Tibial nerve (tissue), 4 donors: ENCODE measurements around the gene AHSG. TPM values are rescaled to one million over a fixed set of nuclear protein-coding genes. Genes with fewer than 3 reads are reported as not detected.

Source experiments
- DNase-seq, 2 donors: peaks; one replicate each; pipeline ENCODE4 v3.0.0-alpha.2; 2019; ENCODE audit warnings: low spot score in 2 of 2
- H3K27ac ChIP-seq, 4 donors: fragments of 200-600 bp; sonication (generic) in 3 of 4; one replicate each; pipeline ENCODE4 v1.5.1; 2017 to 2019; ENCODE audit warnings: mild to moderate bottlenecking in 1 of 4
- H3K27me3 ChIP-seq, 2 donors: fragments of 200-600 bp; sonication (generic) in 1 of 2; one replicate each; pipeline versions ENCODE4 v1.5.1 to v1.6.0; 2017 to 2019
- H3K36me3 ChIP-seq, 3 donors: fragments of 200-600 bp; sonication (generic); one replicate each; pipeline ENCODE4 v1.5.1; 2018 to 2019
- H3K4me1 ChIP-seq, 4 donors: fragments of 200-600 bp; sonication (generic) in 3 of 4; one replicate each; pipeline ENCODE4 v1.5.1; 2017 to 2019
- H3K4me3 ChIP-seq, 4 donors: fragments of 200-600 bp; sonication (generic) in 3 of 4; one replicate each; pipeline ENCODE4 v1.5.1; 2017 to 2019; ENCODE audit warnings: mild to moderate bottlenecking in 1 of 4, moderate library complexity in 1 of 4
- H3K9me3 ChIP-seq, 4 donors: fragments of 200-600 bp; sonication (generic) in 3 of 4; one replicate each; pipeline ENCODE4 v1.5.1; 2017 to 2019
- EP300 ChIP-seq, 2 donors: sonication (generic); formaldehyde crosslinking; IDR thresholded peaks; one replicate each; pipeline ENCODE4 v1.6.1; 2017; ENCODE audit warnings: antibody characterized with exemption in 2 of 2, mild to moderate bottlenecking in 1 of 2
- POLR2A ChIP-seq, 2 donors: fragments of 450-650 bp; IDR thresholded peaks; one replicate each; pipeline ENCODE4 v1.6.1; 2017; ENCODE audit warnings: antibody characterized with exemption in 2 of 2, mild to moderate bottlenecking in 2 of 2, moderate library complexity in 2 of 2
- WGBS, 2 donors: methylation state at CpG; one replicate each; pipeline ENCODE4 v1.1.5; 2018; 5-methylcytosine and 5-hydroxymethylcytosine counted together
- total RNA-seq, 4 donors: library from RNA; depleted of rRNA; stranded (reverse); fragments of >200 nt; gene quantifications; one replicate each; pipeline ENCODE4 v1.1.0, GENCODE V29; 2016
- TF ChIP-seq, protein P1 (sequence below), 5 experiments: fragments of 200-600 bp in 3 of 5; fragments of 450-650 bp in 2 of 5; sonication (generic) in 3 of 5; IDR thresholded peaks; one replicate each; pipeline ENCODE4 v1.5.1; 2016 to 2019; ENCODE audit warnings: antibody characterized with exemption in 5 of 5, mild to moderate bottlenecking in 3 of 5, moderate library complexity in 2 of 5

The AHSG gene
- total RNA-seq, 4 donors from 2014 or later: not detected

GRCh38 chr3:186638259-186638658, 25.4 kb downstream of the AHSG start:
- TF ChIP-seq POLR2A (IDR thresholded peaks at IDR 0.05) (no peak), EP300 (IDR thresholded peaks at IDR 0.05) (no peak)
- TF ChIP-seq, protein P1, sequence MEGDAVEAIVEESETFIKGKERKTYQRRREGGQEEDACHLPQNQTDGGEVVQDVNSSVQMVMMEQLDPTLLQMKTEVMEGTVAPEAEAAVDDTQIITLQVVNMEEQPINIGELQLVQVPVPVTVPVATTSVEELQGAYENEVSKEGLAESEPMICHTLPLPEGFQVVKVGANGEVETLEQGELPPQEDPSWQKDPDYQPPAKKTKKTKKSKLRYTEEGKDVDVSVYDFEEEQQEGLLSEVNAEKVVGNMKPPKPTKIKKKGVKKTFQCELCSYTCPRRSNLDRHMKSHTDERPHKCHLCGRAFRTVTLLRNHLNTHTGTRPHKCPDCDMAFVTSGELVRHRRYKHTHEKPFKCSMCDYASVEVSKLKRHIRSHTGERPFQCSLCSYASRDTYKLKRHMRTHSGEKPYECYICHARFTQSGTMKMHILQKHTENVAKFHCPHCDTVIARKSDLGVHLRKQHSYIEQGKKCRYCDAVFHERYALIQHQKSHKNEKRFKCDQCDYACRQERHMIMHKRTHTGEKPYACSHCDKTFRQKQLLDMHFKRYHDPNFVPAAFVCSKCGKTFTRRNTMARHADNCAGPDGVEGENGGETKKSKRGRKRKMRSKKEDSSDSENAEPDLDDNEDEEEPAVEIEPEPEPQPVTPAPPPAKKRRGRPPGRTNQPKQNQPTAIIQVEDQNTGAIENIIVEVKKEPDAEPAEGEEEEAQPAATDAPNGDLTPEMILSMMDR (IDR thresholded peaks at IDR 0.05): no peak
- Histone ChIP-seq H3K27me3 (peaks cover 0 to 3% of the 10 kb centered on the region in 2 donors), H3K4me3 (no peak overlapping the region), H3K36me3 (no peaks in the 10 kb centered on the region), H3K27ac (no peak overlapping the region), H3K4me1 (no peaks in the 10 kb centered on the region), H3K9me3 (no peaks in the 10 kb centered on the region)
- DNase-seq: no peak
- WGBS, 2 donors: 80 to 87% methylated on average over 2 of the region's 2 CpGs

DNA sequence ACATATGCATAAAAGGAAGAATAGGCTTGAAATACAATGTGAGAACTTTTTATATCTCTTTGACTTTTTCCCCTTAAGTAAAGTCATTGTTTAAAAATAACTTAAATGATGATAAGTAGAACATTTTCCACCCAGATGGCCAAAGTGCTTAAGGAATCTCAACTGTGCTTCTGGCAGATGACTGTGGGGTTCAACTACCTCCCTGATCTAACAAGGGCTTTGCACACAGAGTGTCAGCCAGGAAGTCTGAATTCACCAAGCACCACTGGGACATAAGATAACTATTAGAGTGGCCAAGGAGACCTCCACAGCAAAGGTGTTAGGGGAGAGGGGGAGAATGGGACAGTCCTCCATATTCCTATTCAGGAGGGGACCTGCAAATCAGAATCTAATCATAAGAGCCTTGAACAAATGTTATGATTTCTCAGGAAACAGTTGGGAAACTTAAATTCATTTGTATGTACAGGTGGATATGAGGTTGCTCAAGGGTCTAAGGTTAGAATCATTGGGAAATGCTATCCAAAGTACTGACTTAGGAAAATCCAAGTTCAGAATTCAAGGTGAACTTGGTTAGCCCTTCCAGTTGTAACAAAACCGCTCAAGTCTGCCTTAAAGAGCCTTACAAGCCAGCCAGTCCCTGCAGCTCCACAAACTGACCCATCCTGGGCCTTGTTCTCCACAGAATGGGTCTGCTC, 27.1 kb downstream of the AHSG start, which contains the start of gene FETUB:
TSS of gene FETUB (plus strand) at position 622 of the 695 bp plus-strand sequence. CDS start at position 684, 62 bp downstream.
- no peak for TF ChIP-seq EP300 (IDR thresholded peaks at IDR 0.05)
- TF ChIP-seq, protein P1 (IDR thresholded peaks at IDR 0.05): no peak
- TF ChIP-seq POLR2A (IDR thresholded peaks at IDR 0.05): no peak
- no peaks in the 10 kb centered on the region for H3K4me1 ChIP-seq
- H3K4me3 ChIP-seq: no peak within 1 kb of the TSS
- WGBS, 2 donors: 85 to 92% methylated on average over 1 of the region's 1 CpG
- H3K36me3 ChIP-seq: no peaks in the 10 kb centered on the region
- H3K27ac ChIP-seq: no peak within 1 kb of the TSS
- no peak for DNase-seq
- peaks cover 0 to 3% of the 10 kb centered on the region in 2 donors for H3K27me3 ChIP-seq
- no peaks in the 10 kb centered on the region for H3K9me3 ChIP-seq

- H3K4me3 ChIP-seq: no peak overlapping the region
- no peaks in the 10 kb centered on the region for H3K9me3 ChIP-seq
- TF ChIP-seq POLR2A (IDR thresholded peaks at IDR 0.05): no peak
- no peak for TF ChIP-seq EP300 (IDR thresholded peaks at IDR 0.05)
- TF ChIP-seq, protein P1 (IDR thresholded peaks at IDR 0.05): no peak
- H3K36me3 ChIP-seq: no peaks in the 10 kb centered on the region
- no peak for DNase-seq
- H3K27ac ChIP-seq: no peak overlapping the region
- no peaks in the 10 kb centered on the region for H3K4me1 ChIP-seq
- WGBS, 2 donors: 46 to 47% methylated on average over 9 of the region's 9 CpGs
- H3K27me3 ChIP-seq: peaks cover 0 to 3% of the 10 kb centered on the region in 2 donors
Observed at GRCh38 chr3:186640473-186640818, 27.6 kb downstream of the AHSG start.

DNA sequence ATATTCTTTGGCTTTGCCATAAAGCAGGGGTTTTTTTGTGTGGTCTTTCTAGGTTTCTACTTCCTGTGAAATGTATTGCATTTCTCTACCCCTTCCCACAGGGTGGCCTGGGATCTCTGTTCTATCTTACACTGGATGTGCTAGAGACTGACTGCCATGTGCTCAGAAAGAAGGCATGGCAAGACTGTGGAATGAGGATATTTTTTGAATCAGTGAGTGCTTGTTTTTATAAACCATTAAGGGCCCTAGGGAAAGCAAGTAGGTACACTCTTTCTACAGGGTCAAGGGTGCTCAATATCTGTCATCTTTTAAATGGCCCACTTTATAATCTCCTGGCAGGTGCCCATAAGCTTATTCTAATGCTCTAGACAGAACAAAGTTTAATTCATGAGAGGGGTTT, 28.1 kb downstream of the AHSG start:
- Histone ChIP-seq H3K27me3 (peaks cover 0 to 3% of the 10 kb centered on the region in 2 donors), H3K36me3 (no peaks in the 10 kb centered on the region), H3K4me3 (no peak overlapping the region), H3K4me1 (no peaks in the 10 kb centered on the region), H3K27ac (no peak overlapping the region), H3K9me3 (no peaks in the 10 kb centered on the region)
- DNase-seq: no peak
- no peak for TF ChIP-seq POLR2A (IDR thresholded peaks at IDR 0.05)
- no peak for TF ChIP-seq EP300 (IDR thresholded peaks at IDR 0.05)

- WGBS, 2 donors: 37 to 45% methylated on average over 3 of the region's 3 CpGs
- H3K27ac ChIP-seq: no peak overlapping the region
- TF ChIP-seq POLR2A (IDR thresholded peaks at IDR 0.05) (no peak), EP300 (IDR thresholded peaks at IDR 0.05) (no peak)
- TF ChIP-seq, protein P1 (IDR thresholded peaks at IDR 0.05): no peak
Observed at GRCh38 chr3:186642014-186642413, 29.2 kb downstream of the AHSG start.

More at GRCh38 chr3:186642014-186642413, 29.2 kb downstream of the AHSG start:
- DNase-seq: no peak
- no peaks in the 10 kb centered on the region for H3K36me3 ChIP-seq
- H3K4me3 ChIP-seq: no peak overlapping the region
- H3K4me1 ChIP-seq: no peaks in the 10 kb centered on the region
- no peaks in the 10 kb centered on the region for H3K9me3 ChIP-seq
- H3K27me3 ChIP-seq: peaks cover 0 to 3% of the 10 kb centered on the region in 2 donors
